Measurements from ENCODE around the gene FBXO41.

GRCh38 chr2:73291093-73291460, 6.8 kb upstream of the FBXO41 start:
- TF ChIP-seq CTCF (IDR thresholded peaks at IDR 0.05) (no peak), POLR2AphosphoS5 (IDR thresholded peaks at IDR 0.05) (no peak)

All from breast epithelium (tissue), 3 donors.